ENCODE measurements around the gene VAPB.

DNA sequence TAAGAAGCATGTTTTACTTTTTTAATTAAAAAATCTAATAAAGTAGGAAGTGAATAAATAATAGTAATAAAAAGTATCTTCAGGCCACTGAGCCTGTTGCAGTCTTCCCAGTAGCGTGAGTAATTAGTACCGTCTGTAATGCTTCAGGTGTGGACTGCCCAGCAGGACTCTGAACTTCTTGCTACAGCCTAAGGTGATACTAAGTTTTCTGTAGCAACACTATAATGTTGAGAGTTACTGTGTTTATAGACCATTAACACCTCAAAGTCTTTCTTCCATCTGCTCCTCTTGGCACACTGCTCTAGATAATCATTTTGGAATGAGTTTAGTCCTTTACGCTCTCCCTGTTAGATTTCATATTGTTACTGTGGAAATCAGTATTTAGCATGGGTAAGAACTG is 28.4 kb downstream of the VAPB start:
- TF ChIP-seq CTCF (IDR thresholded peaks at IDR 0.05) = no peak
- no peak for TF ChIP-seq EP300 (IDR thresholded peaks at IDR 0.05)
